Measurements from ENCODE around the gene PDE7B. TPM values are rescaled to one million over a fixed set of nuclear protein-coding genes. Genes with fewer than 3 reads are reported as not detected.
A peak's percentile ranks its signal among the peaks of the same experiment; 100 is the strongest.
"Not testable (repeated sequence)": the region's sequence is repeated elsewhere in the genome, so short reads cannot be mapped to it uniquely, and the experiment has no call there.

Gene PDE7B
- total RNA-seq, 2 donors from 2014 or later, result 0.27 to 0.93 TPM

DNA sequence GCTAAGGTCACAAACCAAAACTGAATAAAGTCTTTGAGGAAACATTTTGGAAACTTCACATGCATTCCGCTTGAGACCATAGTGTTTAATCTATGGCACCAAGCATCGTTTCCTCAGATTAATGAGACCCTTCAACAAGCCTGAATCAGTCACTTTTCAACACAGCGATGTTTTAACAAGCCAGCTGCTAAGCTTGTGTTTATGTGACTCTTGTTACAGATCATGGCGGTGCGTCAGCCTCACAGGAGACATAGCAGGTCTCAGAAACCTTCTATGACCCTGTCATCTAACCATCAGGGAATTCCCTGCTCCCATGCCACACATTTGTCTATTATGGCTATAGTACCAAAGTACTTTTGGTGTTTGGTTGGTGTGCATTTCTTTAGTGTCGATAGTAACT, 341.4 kb downstream of the PDE7B start:
- no peaks in the 10 kb centered on the region for H3K36me3 Mint-ChIP-seq
- DNase-seq (ENCODE audit: low spot score in 2 of 2), result no peak
- no peaks in the 10 kb centered on the region for H3K9me3 Mint-ChIP-seq
- no peak for ATAC-seq
- H3K27ac Mint-ChIP-seq, result no peak overlapping the region

DNA sequence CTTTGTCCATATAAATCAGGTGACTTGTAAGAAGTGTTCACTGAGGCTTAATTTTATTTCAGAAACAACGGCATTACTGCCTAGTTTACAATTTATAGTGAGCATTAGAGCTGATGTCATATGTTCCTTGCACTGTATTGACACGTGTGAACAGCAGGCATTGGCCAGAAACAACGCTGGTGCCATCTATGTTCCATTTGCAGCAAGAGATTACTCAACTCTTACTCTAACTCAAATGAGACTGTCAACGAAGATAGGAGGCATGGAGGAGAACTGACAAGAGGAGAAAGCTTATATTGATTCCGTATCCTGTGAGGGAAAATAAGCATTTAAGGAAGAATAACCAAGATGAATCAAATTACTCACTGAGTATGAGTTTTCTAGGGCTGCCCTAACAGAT, 350.2 kb downstream of the PDE7B start:
- no peak for ATAC-seq
- DNase-seq (ENCODE audit: low spot score in 2 of 2), result no peak
- Mint-ChIP-seq H3K36me3 (no peaks in the 10 kb centered on the region), H3K27ac (no peak overlapping the region), H3K9me3 (no peaks in the 10 kb centered on the region)

DNA sequence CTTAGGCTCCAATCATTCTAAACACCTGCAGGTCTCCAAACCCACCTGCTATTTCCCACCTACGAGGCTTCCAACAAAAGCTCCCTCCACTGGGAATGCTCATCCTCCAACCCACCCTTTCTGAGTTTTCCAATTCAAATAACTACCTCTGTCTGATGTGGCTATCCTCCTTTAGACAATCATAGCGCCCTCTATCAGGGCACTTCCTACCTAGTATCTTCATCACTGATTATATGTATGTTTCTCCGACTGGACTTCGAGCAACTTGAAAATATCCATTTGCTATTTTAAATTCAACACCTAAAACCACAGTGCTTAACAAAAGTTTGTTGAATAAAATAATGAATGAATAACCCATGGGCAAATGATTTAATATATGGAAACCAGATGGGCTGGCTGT, 357.3 kb downstream of the PDE7B start:
- DNase-seq (ENCODE audit: low spot score in 2 of 2), result no peak
- Mint-ChIP-seq H3K36me3 (no peaks in the 10 kb centered on the region), H3K9me3 (no peaks in the 10 kb centered on the region), H3K27ac (peak overlapping the region in 1 of 2 donors; percentile 16)
- ATAC-seq, result no peak

DNA sequence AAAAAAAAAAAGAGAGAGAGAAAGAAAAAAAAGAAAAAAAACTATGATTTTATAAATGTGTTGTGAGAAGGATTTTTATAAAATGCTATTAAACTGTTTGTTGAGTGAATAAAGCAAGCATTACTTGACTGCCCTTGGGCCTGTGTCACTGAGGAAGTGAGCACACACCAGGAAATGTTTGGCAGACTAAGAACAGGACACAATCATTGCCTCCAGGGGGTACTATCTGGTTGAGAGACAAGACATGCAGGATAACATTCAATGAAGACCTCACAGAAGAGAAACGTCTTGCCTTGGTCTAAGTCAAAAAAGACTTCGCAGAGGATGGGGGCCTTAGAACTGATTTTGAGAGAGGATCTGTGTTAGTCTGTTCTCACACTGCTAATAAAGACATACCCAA, 358.0 kb downstream of the PDE7B start:
- no peaks in the 10 kb centered on the region for H3K9me3 Mint-ChIP-seq
- no peak for ATAC-seq
- H3K36me3 Mint-ChIP-seq, result no peaks in the 10 kb centered on the region
- no peak for DNase-seq (ENCODE audit: low spot score in 2 of 2)
- no peak overlapping the region for H3K27ac Mint-ChIP-seq

DNA sequence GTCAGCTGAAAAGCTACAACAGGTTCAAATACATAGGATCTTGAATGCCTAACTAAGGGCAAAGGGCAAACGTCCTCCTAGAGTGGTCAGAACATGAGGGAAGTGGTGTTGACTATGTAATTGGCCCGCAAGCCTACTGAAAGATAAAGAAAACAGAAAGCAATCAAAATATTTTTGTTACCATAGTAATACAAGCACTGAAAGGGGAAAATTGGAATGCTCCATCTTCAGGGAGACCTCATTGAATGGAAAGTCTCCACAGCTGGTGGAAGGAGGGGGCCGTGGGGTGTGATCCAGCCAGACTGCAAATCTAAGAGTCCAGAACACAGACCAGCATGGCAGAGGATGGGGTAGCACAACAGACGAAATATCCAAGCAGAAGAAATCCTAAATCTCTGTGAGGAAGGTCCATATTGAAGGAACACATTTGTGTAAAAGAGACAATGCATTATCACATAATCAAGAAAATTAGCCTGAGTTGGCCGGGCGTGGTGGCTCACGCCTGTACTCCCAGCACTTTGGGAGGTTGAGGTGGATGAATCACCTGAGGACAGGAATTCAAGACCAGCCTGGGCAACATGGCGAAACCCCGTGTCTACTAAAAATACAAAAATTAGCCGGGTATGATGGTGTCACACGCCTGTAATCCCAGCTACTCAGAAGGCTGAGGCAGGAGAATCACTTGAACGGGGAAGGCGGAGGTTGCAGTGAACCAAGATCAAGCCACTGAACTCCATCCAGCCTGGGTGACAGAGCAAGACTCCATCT, 359.1 kb downstream of the PDE7B start:
- Mint-ChIP-seq H3K36me3 (no peaks in the 10 kb centered on the region), H3K9me3 (no peaks in the 10 kb centered on the region), H3K27ac (no peak overlapping the region)
- DNase-seq (ENCODE audit: low spot score in 2 of 2), result no peak
- no peak for ATAC-seq

DNA sequence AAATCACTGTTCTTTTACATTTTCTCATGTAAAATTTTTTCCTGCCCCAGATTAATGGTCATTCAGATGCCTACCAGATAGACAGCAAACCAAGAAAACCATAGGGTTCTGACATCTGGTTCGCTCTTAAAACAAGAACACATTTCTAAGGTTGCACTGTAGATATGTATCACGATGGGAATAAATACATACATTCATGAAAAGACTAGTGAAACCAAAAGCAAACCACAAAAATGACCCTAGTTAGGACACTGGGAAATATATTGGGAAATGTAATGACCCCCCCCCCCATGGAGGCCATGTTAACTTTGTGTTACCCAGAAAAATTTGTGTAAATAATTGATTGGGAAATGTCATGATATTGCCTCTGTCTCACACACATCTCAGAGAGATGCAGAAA, 361.1 kb downstream of the PDE7B start:
- Mint-ChIP-seq H3K9me3 (no peaks in the 10 kb centered on the region), H3K36me3 (no peaks in the 10 kb centered on the region)
- DNase-seq (ENCODE audit: low spot score in 2 of 2), result no peak

DNA sequence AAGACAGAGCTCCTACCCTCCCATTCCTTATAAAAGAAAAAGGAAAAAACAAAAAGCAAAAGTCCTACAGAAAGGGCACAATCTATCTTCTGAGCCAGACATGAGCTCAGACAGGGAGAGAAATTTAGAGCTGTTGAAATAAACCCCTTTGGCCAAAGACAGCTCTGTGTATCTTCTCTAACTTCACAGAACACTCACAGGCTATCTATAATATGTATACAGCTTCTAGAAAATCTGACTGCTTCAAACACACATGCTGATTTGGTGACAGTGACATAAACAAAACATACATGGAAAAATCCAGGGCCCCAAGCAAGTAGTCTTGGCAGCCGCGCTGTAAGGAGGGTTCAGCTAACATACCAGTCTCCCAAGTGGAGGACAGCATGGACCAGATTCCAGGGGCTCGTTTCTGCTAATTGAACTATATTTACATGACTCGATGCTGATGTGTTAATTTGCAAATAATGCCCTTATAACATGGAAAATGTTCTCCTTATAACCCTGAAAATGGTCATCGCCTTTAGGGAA, 361.6 kb downstream of the PDE7B start:
- H3K27ac Mint-ChIP-seq, result no peak overlapping the region
- H3K9me3 Mint-ChIP-seq, result no peaks in the 10 kb centered on the region
- no peaks in the 10 kb centered on the region for H3K36me3 Mint-ChIP-seq
- ATAC-seq (no peak), DNase-seq (ENCODE audit: low spot score in 2 of 2) (no peak)

More for the DNA sequence above, 361.1 kb downstream of the PDE7B start:
- H3K27ac Mint-ChIP-seq, result no peak overlapping the region
- no peak for ATAC-seq

DNA sequence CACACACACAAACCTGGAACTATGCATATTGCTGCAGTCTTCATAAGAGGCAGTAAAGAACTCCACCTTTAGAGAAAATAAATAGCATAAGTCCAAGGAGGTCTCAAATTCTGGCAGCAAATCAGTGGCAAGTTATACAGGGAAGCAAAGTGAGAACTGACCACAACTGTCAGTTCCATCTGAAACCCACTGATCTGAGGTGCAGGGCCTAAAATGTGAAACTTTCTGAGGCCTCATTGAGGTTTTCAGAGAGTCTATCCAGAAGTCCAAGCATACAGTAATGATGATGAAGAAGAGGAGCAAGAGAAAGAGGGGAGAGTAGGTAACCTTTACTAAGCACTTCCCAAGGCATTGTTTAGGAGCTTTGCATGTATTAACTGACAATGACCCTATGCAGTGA, 362.4 kb downstream of the PDE7B start:
- no peak for DNase-seq (ENCODE audit: low spot score in 2 of 2)
- ATAC-seq, result no peak
- H3K36me3 Mint-ChIP-seq, result no peaks in the 10 kb centered on the region
- no peak overlapping the region for H3K27ac Mint-ChIP-seq
- H3K9me3 Mint-ChIP-seq, result peaks cover 0 to under 1% of the 10 kb centered on the region in 2 donors

DNA sequence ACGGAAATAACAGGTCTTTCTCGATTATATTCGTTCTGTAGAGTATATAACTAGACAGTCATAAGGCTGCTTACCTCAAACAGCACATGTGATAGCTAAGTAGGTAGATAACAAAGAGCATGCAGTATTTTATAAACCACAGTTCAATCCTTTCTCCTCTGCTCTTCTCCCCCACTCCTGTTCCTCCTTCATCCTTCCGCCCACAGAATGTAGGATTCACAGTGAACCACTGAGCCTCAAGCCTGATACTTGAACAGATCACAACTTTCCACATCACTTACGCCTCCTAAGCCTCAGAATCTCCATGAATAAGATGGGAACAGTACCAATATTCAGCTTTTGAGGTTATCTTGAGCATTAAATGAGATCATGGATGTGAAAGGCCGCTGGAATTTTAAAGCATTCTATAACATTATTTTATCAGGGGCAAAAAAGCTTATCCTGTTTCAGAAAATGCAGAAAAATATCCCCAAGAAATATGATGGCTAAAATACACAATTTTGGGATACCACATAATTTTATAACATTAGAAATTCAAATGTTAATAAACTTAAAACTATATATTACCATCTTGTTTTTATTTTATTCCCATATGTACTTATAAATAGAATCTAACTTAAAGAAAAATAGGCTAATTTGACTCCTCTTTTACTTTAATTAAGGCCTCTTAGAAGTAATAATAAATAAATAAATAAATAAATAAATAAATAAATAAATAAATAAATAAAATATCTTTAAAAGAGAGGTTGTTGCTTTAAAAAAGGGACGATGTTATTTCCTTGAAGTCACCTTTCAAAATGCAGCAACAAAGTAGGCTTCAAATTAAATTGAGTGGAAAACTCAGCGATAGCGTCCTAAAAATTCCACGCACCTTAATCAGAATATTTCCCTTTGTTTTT, 365.3 kb downstream of the PDE7B start:
- no peak for DNase-seq (ENCODE audit: low spot score in 2 of 2)
- Mint-ChIP-seq H3K36me3 (peaks cover 0 to 5% of the 10 kb centered on the region in 2 donors), H3K27ac (no peak overlapping the region), H3K9me3 (peaks cover 0 to 12% of the 10 kb centered on the region in 2 donors)
- ATAC-seq, result no peak

DNA sequence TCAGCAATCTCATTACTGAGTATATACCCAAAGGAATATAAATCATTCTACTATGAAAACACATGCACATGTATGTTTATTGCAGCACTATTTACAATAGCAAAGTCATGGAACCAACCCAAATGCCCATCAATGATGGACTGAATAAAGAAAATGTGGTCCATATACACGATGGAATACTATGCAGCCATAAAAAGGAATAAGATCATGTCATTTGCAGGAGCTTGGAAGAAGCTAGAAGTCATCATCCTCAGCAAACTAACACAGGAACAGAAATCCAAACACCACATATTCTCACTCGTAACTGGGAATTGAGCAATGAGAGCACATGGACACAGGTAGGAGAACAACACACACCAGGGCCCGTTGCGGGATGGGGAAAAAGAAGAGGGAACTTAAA, 373.5 kb downstream of the PDE7B start:
- not testable (repeated sequence) for ATAC-seq; DNase-seq (ENCODE audit: low spot score in 2 of 2); H3K36me3 Mint-ChIP-seq
- Mint-ChIP-seq H3K27ac (peak overlapping the region in 1 of 2 donors; percentile 37), H3K9me3 (peaks cover 5 to 11% of the 10 kb centered on the region in 2 donors)

DNA sequence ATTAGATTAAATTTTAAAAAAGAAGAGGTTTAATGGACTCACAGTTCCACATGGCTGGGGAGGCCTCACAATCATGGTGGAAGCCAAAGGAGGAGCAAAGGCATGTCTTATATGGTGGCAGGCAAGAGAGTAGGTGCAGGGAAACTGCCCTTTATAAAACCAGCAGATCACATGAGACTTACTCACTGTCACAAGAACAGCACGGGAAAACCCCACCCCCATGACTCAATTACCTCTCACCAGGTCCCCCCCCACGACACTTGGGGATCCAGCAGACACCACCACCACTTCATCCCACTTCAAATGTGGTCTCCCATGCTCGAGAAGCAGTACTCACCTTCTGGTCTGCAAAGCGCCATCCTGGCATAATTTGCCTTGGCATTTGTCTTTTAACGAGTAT, 374.0 kb downstream of the PDE7B start:
- ATAC-seq (peak; percentile 40 to 90), DNase-seq (ENCODE audit: low spot score in 2 of 2) (peak in 1 of 2 donors; percentile 6)
- peak overlapping the region in 1 of 2 donors; percentile 67 for H3K27ac Mint-ChIP-seq
- peaks cover 5 to 6% of the 10 kb centered on the region in 2 donors for H3K9me3 Mint-ChIP-seq
- no peaks in the 10 kb centered on the region for H3K36me3 Mint-ChIP-seq

DNA sequence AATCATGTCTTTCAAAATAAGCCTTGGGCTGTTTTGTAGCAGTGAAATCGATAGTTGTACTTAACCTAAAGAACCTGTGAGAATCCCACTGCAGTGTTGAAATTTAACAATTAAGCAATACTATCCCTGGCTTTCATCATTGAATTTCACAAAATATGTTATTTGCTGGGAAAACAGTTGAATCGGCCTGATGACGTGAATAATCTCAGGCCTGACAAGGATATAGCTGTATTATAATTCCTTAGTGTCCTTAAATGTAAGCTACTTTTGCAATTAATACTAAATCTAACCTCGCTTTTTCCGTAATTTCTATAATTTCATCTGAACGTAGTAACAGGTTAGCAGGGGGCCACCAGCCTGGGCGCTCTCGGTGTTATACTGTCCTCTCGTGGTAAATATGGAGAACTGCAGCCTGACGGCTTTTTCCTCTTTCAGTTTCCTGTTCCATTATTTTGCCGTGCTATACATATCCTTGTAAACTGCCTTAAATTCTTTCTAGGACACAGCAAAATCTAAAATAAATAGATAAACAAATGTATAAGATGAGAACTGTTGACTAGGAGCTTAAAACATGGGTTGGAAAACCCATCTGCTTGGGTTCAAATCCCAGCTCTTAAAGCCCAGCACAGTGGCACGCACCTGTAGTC, 374.6 kb downstream of the PDE7B start:
- no peaks in the 10 kb centered on the region for H3K36me3 Mint-ChIP-seq
- H3K9me3 Mint-ChIP-seq, result peaks cover 5% of the 10 kb centered on the region in 2 donors
- peak overlapping the region in 1 of 2 donors; percentile 67 for H3K27ac Mint-ChIP-seq
- DNase-seq (ENCODE audit: low spot score in 2 of 2) (peak in 1 of 2 donors; percentile 59), ATAC-seq (peak; percentile 70 to 81)

DNA sequence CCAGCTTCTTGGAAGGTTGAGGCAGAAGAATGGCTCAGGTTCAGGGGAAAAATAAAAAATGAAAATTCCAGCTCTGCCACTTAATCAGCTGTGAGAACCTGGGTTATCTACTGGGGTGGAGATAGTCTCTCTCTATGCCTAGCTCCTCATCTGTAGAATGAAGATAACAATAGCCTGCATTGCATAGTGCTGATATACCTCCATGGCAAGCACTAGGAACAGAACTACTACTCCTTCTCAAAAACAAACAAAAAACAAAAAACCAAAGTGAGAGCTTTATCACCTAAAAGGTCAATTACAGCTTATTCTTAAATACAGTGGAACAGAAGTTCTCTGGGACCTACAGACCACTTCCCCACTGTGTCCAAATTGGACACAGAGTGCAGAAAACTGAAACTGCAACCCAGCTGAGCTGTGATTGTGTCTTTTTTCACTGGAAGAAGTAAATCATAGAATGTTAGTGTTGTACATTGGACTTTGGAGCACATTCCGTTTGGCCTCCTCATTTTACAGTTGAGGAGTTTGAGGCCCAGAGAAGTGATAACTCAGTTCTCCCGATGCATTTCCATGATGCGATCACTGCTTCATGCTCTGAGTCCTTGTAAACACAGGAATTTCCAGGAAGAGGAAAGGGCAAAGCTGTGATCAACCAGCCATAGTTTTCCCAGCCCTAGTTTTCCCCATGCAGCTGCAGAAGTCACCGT, 375.3 kb downstream of the PDE7B start:
- Mint-ChIP-seq H3K9me3 (peaks cover 5% of the 10 kb centered on the region in 2 donors), H3K36me3 (no peaks in the 10 kb centered on the region), H3K27ac (peak overlapping the region in 1 of 2 donors; percentile 67)
- DNase-seq (ENCODE audit: low spot score in 2 of 2) (no peak), ATAC-seq (peak; percentile 29 to 33)

DNA sequence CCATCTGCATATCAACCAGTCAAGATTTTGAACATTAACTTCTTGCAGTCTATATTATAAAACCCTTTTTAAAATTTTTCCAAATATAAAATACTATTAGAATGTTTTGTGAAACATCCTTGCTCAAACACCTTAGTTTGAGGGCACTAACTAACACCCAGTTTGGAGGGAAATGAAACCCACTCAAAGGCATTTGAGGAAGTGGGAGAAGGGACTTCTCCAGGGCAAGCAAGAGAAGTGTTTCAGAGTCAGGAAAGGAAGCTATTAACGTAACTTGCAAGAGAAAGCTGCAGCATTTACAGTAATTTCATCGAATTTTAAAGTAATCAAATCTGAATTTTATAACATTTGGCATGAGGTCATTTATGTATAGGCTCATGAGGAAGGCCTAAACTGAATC, 377.3 kb downstream of the PDE7B start:
- no peak for ATAC-seq
- no peak for DNase-seq (ENCODE audit: low spot score in 2 of 2)
- Mint-ChIP-seq H3K27ac (no peak overlapping the region), H3K36me3 (peaks cover 0 to 3% of the 10 kb centered on the region in 2 donors), H3K9me3 (peaks cover 5% of the 10 kb centered on the region in 2 donors)

DNA sequence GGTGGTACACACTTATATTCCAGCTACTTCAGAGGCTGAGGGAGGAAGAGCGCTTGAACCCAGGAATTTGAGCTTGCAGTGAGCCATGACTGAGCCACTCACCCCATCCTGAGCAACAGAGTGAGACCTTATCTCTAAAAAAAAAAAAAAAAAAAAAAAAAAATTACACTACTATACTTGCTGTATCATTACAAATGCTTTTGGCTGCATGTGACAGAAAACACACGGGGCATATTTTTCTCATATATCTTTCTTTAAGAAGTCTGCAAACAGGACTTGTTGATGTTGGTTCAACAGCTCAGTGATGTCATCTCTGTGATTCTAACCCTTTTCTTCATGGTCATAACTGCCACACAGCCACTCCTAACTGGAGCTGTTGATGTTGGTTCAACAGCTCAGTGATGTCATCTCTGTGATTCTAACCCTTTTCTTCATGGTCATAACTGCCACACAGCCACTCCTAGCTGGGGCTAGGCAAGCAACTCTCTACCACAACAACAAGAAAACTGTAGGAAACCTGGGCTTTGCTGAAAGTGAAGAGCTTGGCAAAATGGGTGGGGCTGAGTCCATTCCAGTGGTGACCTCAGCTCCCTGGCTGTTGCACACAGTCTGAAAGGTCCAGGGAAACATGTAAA, 378.8 kb downstream of the PDE7B start:
- no peak overlapping the region for H3K27ac Mint-ChIP-seq
- peaks cover 4 to 15% of the 10 kb centered on the region in 2 donors for H3K36me3 Mint-ChIP-seq
- DNase-seq (ENCODE audit: low spot score in 2 of 2) (no peak), ATAC-seq (no peak)
- H3K9me3 Mint-ChIP-seq, result no peaks in the 10 kb centered on the region

DNA sequence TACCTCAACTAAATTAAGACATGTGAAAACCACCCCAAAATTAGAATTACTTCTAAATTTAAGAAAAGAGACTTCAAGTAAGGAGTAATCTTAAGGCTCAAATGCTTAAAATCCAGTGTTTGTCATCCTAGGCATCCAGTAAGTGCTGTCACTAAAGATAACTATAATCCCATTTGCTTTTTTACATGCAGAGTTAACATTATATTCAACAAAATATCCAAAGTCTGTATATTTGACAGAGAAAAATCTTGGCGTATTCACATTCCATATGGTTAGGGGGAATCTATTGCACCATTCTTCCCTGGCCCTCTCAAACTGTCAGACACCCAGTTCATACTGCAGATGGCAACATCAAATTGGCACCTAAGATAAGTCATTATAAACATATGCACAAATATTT, 381.2 kb downstream of the PDE7B start:
- DNase-seq (ENCODE audit: low spot score in 2 of 2), result no peak
- H3K36me3 Mint-ChIP-seq, result peaks cover 20 to 39% of the 10 kb centered on the region in 2 donors
- no peaks in the 10 kb centered on the region for H3K9me3 Mint-ChIP-seq
- H3K27ac Mint-ChIP-seq, result no peak overlapping the region
- no peak for ATAC-seq

Data from activated naive CD4-positive, alpha-beta T cell treated with anti-CD3 and anti-CD28 coated beads, Interleukin-2, amount 50 U/mL, for 72 hours (primary cell).